Measurements from ENCODE around the gene LCE2B. TPM values are rescaled to one million over a fixed set of nuclear protein-coding genes. Genes with fewer than 3 reads are reported as not detected.

The LCE2B gene
- total RNA-seq, 1 experiment from 2014 or later = not detected

Other genes starting within 250 kb of the LCE2B start
- not detected in 2 replicates for gene LCE5A, start 175.3 kb upstream of the LCE2B start, total RNA-seq (2014; rRNA removed; shearing (Covaris generic); ENCODE audit: low replicate concordance)
- gene CRCT1, start 171.6 kb upstream of the LCE2B start, total RNA-seq (2014; rRNA removed; shearing (Covaris generic); ENCODE audit: low replicate concordance) = not detected in 2 replicates
- gene LCE3E, start 119.3 kb upstream of the LCE2B start, total RNA-seq (2014; rRNA removed; shearing (Covaris generic); ENCODE audit: low replicate concordance) = not detected in 2 replicates
- not detected in 2 replicates for gene LCE3D, start 105.6 kb upstream of the LCE2B start, total RNA-seq (2014; rRNA removed; shearing (Covaris generic); ENCODE audit: low replicate concordance)
- gene LCE3C, start 85.9 kb upstream of the LCE2B start, total RNA-seq (2014; rRNA removed; shearing (Covaris generic); ENCODE audit: low replicate concordance) = not detected in 2 replicates
- gene LCE3B, start 72.3 kb upstream of the LCE2B start, total RNA-seq (2014; rRNA removed; shearing (Covaris generic); ENCODE audit: low replicate concordance) = not detected in 2 replicates
- not detected in 2 replicates for gene LCE3A, start 63.0 kb upstream of the LCE2B start, total RNA-seq (2014; rRNA removed; shearing (Covaris generic); ENCODE audit: low replicate concordance)
- gene LCE2D, start 22.7 kb upstream of the LCE2B start, total RNA-seq (2014; rRNA removed; shearing (Covaris generic); ENCODE audit: low replicate concordance) = not detected in 2 replicates
- gene LCE2C, start 10.8 kb upstream of the LCE2B start, total RNA-seq (2014; rRNA removed; shearing (Covaris generic); ENCODE audit: low replicate concordance) = not detected in 2 replicates
- not detected in 2 replicates for gene LCE2A, start 12.2 kb downstream of the LCE2B start, total RNA-seq (2014; rRNA removed; shearing (Covaris generic); ENCODE audit: low replicate concordance)
- gene LCE4A, start 22.0 kb downstream of the LCE2B start, total RNA-seq (2014; rRNA removed; shearing (Covaris generic); ENCODE audit: low replicate concordance) = not detected in 2 replicates
- not detected in 2 replicates for gene KPRP, start 71.9 kb downstream of the LCE2B start, total RNA-seq (2014; rRNA removed; shearing (Covaris generic); ENCODE audit: low replicate concordance)
- gene LCE1F, start 89.0 kb downstream of the LCE2B start, total RNA-seq (2014; rRNA removed; shearing (Covaris generic); ENCODE audit: low replicate concordance) = not detected in 2 replicates
- not detected in 2 replicates for gene LCE1E, start 100.1 kb downstream of the LCE2B start, total RNA-seq (2014; rRNA removed; shearing (Covaris generic); ENCODE audit: low replicate concordance)
- not detected in 2 replicates for gene LCE1D, start 110.6 kb downstream of the LCE2B start, total RNA-seq (2014; rRNA removed; shearing (Covaris generic); ENCODE audit: low replicate concordance)
- not detected in 2 replicates for gene LCE1C, start 120.5 kb downstream of the LCE2B start, total RNA-seq (2014; rRNA removed; shearing (Covaris generic); ENCODE audit: low replicate concordance)
- gene LCE1B, start 125.8 kb downstream of the LCE2B start, total RNA-seq (2014; rRNA removed; shearing (Covaris generic); ENCODE audit: low replicate concordance) = not detected in 2 replicates
- gene LCE1A, start 141.3 kb downstream of the LCE2B start, total RNA-seq (2014; rRNA removed; shearing (Covaris generic); ENCODE audit: low replicate concordance) = not detected in 2 replicates
- gene LCE6A, start 156.7 kb downstream of the LCE2B start, total RNA-seq (2014; rRNA removed; shearing (Covaris generic); ENCODE audit: low replicate concordance) = not detected in 2 replicates
- gene LCE7A, start 173.9 kb downstream of the LCE2B start, total RNA-seq (2014; rRNA removed; shearing (Covaris generic); ENCODE audit: low replicate concordance) = not detected in 2 replicates
- not detected in 2 replicates for gene SMCP, start 192.2 kb downstream of the LCE2B start, total RNA-seq (2014; rRNA removed; shearing (Covaris generic); ENCODE audit: low replicate concordance)
- not detected in 2 replicates for gene IVL, start 222.4 kb downstream of the LCE2B start, total RNA-seq (2014; rRNA removed; shearing (Covaris generic); ENCODE audit: low replicate concordance)

All from Karpas-422 (cell line).